ENCODE data around the gene BCAR1.

GRCh38 chr16:75251280-75252048, at the start of gene BCAR1:
- TF ChIP-seq CTCF (IDR thresholded peaks at IDR 0.05) (no peak), POLR2A (IDR thresholded peaks at IDR 0.05) (no peak)
